PFSK-1 (cell line): ENCODE results near the gene LCNL1.

Source experiments
- FOXP2 ChIP-seq: optimal IDR thresholded peaks from 2 replicates; pipeline ENCODE3; 2011; ENCODE audit warnings: borderline replicate concordance, control low read depth, inconsistent platforms; ENCODE audit not compliant: insufficient read depth; ENCODE audit errors: extremely low read length, extremely low read depth
- POLR2AphosphoS5 ChIP-seq: IDR thresholded peaks from 2 replicates; pipeline ENCODE4 v1.6.1; 2012; ENCODE audit warnings: low read depth, mild to moderate bottlenecking, control low read depth, low read length, moderate library complexity
- SIN3A ChIP-seq: IDR thresholded peaks from 2 replicates; pipeline ENCODE4 v1.6.1; 2012; ENCODE audit warnings: mild to moderate bottlenecking, low read length, moderate library complexity, borderline replicate concordance; ENCODE audit not compliant: insufficient read depth
- TAF1 ChIP-seq: IDR thresholded peaks from 2 replicates; pipeline ENCODE4 v1.6.1; 2012; ENCODE audit warnings: low read length, control low read depth, borderline replicate concordance; ENCODE audit not compliant: insufficient read depth
- TF ChIP-seq, protein P1 (sequence below), 2 experiments: IDR thresholded peaks; 2 replicates each; pipeline versions ENCODE4 v1.6.1 to v1.8.0; 2011 to 2012; ENCODE audit warnings: low read depth in 2 of 2, low read length in 2 of 2, control low read depth in 1 of 2, inconsistent platforms in 1 of 2, mild to moderate bottlenecking in 1 of 2, moderate library complexity in 1 of 2; ENCODE audit not compliant: insufficient read depth in 1 of 2

The LCNL1 gene

GRCh38 chr9:137013571-137013940 lies 30.8 kb downstream of the LCNL1 start:
- TF ChIP-seq, protein P1, sequence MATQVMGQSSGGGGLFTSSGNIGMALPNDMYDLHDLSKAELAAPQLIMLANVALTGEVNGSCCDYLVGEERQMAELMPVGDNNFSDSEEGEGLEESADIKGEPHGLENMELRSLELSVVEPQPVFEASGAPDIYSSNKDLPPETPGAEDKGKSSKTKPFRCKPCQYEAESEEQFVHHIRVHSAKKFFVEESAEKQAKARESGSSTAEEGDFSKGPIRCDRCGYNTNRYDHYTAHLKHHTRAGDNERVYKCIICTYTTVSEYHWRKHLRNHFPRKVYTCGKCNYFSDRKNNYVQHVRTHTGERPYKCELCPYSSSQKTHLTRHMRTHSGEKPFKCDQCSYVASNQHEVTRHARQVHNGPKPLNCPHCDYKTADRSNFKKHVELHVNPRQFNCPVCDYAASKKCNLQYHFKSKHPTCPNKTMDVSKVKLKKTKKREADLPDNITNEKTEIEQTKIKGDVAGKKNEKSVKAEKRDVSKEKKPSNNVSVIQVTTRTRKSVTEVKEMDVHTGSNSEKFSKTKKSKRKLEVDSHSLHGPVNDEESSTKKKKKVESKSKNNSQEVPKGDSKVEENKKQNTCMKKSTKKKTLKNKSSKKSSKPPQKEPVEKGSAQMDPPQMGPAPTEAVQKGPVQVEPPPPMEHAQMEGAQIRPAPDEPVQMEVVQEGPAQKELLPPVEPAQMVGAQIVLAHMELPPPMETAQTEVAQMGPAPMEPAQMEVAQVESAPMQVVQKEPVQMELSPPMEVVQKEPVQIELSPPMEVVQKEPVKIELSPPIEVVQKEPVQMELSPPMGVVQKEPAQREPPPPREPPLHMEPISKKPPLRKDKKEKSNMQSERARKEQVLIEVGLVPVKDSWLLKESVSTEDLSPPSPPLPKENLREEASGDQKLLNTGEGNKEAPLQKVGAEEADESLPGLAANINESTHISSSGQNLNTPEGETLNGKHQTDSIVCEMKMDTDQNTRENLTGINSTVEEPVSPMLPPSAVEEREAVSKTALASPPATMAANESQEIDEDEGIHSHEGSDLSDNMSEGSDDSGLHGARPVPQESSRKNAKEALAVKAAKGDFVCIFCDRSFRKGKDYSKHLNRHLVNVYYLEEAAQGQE (IDR thresholded peaks at IDR 0.05; ENCODE audit: insufficient read depth in 1 of 2, low read depth in 2 of 2, low read length in 2 of 2), result no peak
- TF ChIP-seq FOXP2 (no peak), POLR2AphosphoS5 (no peak), TAF1 (no peak), SIN3A (no peak)

- no peak for TF ChIP-seq TAF1
- no peak for TF ChIP-seq FOXP2
Measured at GRCh38 chr9:137014166-137014565, 31.4 kb downstream of the LCNL1 start.

DNA sequence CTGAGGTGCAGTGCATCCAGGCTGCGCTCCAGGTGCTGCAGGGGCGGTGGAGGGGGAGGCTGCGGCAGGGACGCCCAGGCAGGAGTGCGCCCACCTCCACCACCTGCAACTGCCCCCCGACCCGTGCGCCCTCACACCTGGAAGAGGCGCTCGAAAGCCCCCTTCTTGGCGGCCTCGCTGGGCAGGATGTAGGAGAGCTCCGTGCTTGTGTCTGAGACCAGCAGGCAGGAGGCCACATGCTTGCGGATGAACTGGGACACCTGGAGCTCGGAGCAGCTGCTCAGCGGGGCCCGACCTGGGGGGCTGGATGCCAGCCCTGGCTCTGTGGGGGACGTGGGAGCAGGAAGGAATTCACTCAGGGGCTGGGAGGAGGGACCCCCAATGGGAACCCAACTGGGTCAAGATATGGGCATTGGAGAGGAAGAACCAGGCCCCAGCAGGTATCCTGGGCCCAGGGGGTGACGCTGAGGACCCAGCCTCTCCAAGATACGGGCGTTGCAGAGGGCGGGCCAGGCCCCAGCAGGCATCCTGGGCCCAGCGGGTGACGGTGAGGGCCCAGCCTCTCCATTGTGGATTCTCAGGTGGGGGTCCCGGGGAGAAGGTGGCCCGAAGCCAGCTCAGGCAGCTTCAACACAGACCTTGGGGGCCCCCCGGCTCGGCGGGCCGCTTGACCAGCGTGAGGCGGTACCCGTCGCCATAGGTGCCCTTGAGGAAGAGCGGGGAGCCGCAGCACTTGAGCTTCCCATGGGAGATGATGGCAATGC lies 32.2 kb downstream of the LCNL1 start:
- TF ChIP-seq TAF1 (no peak), SIN3A (no peak), FOXP2 (no peak), POLR2AphosphoS5 (no peak)
- TF ChIP-seq, protein P1 (IDR thresholded peaks at IDR 0.05; ENCODE audit: insufficient read depth in 1 of 2, low read depth in 2 of 2, low read length in 2 of 2), result no peak

- no peak for TF ChIP-seq POLR2AphosphoS5
- TF ChIP-seq, protein P1 (IDR thresholded peaks at IDR 0.05; ENCODE audit: insufficient read depth in 1 of 2, low read depth in 2 of 2, low read length in 2 of 2), result no peak
- no peak for TF ChIP-seq FOXP2
- no peak for TF ChIP-seq SIN3A
- TF ChIP-seq TAF1, result no peak
Measured at GRCh38 chr9:137015540-137015930, 32.7 kb downstream of the LCNL1 start.

DNA sequence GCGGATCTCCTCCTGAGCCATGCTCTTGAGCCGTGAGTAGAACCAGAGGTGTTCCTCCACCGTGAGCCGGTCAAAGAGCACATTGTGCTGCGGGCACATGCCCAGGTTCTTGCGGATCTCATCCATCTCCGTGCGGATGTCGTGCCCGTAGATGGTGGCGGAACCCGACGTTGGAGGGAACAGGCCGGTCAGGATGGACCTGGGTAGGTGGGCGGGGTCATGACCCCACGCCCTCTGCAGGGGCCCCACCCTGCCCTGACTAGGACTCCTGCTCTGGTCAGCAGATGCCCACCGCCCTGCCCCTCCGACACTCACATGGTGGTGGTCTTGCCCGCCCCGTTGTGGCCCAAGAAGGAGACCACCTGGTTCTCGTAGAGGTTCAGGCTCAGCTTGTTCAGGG lies 33.2 kb downstream of the LCNL1 start:
- TF ChIP-seq TAF1 (no peak), POLR2AphosphoS5 (no peak)

DNA sequence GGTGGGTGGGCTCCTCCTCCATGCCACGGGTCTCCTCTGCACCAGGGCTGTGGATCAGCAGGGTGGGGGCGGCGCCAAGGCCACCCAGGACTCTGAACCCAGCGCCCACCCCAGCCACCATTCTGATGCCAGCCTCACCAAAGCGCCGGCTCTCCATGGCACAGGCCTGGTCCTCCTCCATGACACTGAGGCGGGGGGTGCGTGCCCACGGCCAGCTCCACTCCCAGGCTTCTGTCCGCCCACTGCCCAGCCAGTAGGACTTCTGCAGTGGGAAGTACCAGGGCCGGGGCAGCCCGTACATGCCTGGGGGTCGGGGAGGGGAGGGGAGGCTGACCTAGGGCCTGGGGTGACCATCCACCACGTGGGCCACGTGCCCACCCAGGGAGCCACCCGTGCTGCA lies 33.6 kb downstream of the LCNL1 start:
- TF ChIP-seq FOXP2 (no peak), SIN3A (no peak), POLR2AphosphoS5 (no peak), TAF1 (no peak)
- TF ChIP-seq, protein P1 (IDR thresholded peaks at IDR 0.05; ENCODE audit: insufficient read depth in 1 of 2, low read depth in 2 of 2, low read length in 2 of 2), result no peak
